ENCODE results near the gene CRYGN. TPM values are rescaled to one million over a fixed set of nuclear protein-coding genes. Genes with fewer than 3 reads are reported as not detected.

Gene CRYGN
- polyA plus RNA-seq, 3 donors, result not detected

DNA sequence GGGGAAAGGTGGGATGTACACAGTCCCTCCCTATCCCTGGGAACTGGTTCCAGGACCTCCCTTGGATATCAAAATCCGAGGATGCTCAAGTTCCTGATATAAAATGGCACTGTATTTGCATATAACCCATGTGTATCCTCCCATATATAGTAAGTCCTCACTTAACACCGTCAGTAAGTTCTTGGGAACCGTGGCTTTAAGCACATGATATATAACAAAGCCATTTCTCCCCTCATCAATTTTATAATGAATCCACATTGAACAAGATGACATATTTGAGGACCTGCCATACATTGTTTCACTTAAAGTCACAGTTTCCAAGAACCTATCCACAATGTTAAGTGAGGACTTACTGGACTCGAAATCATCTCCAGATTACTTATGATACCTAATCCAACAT lies 5.4 kb downstream of the CRYGN start:
- H3K27ac Mint-ChIP-seq, result no peak overlapping the region
- H3K9ac ChIP-seq (ENCODE audit: insufficient read depth, low read length, poor library complexity, severe bottlenecking), result no peak overlapping the region
- no peak overlapping the region for H3K4me3 ChIP-seq (replicated peaks in 1 of 3; ENCODE audit: low read depth in 2 of 3, low read length in 3 of 3)
- H3K9me3 ChIP-seq (replicated peaks in 1 of 2; ENCODE audit: control insufficient read depth in 1 of 2, insufficient read depth in 1 of 2, low read length in 2 of 2), result no peaks in the 10 kb centered on the region
- no peak overlapping the region for H3K27ac ChIP-seq (ENCODE audit: low read depth in 1 of 2, low read length in 2 of 2)
- no peaks in the 10 kb centered on the region for H3K79me2 ChIP-seq (ENCODE audit: insufficient read depth, low read length)
- DNase-seq, result no peak
- no peak overlapping the region for H2AFZ ChIP-seq (ENCODE audit: insufficient read depth, low read depth, low read length, poor library complexity, severe bottlenecking)
- H4K20me1 ChIP-seq (ENCODE audit: insufficient read depth, low read length), result no peaks in the 10 kb centered on the region
- H3K27me3 ChIP-seq (ENCODE audit: control insufficient read depth in 2 of 2, insufficient read depth in 2 of 2, low read length in 2 of 2), result peaks cover 2 to 12% of the 10 kb centered on the region in 2 donors
- TF ChIP-seq, protein P1, sequence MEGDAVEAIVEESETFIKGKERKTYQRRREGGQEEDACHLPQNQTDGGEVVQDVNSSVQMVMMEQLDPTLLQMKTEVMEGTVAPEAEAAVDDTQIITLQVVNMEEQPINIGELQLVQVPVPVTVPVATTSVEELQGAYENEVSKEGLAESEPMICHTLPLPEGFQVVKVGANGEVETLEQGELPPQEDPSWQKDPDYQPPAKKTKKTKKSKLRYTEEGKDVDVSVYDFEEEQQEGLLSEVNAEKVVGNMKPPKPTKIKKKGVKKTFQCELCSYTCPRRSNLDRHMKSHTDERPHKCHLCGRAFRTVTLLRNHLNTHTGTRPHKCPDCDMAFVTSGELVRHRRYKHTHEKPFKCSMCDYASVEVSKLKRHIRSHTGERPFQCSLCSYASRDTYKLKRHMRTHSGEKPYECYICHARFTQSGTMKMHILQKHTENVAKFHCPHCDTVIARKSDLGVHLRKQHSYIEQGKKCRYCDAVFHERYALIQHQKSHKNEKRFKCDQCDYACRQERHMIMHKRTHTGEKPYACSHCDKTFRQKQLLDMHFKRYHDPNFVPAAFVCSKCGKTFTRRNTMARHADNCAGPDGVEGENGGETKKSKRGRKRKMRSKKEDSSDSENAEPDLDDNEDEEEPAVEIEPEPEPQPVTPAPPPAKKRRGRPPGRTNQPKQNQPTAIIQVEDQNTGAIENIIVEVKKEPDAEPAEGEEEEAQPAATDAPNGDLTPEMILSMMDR (IDR thresholded peaks at IDR 0.05), result no peak
- H3K9me3 Mint-ChIP-seq, result peaks cover 0 to 4% (median 0%) of the 10 kb centered on the region in 7 donors
- intact Hi-C loops (cut with micrococcal nuclease), result no loop called here
- peaks cover 9 to 13% (median 10%) of the 10 kb centered on the region in 3 donors for H3K27me3 Mint-ChIP-seq (ENCODE audit: low read depth in 3 of 3)
- H3K36me3 ChIP-seq (replicated peaks in 1 of 2; ENCODE audit: control insufficient read depth in 1 of 2, insufficient read depth in 2 of 2, low read length in 2 of 2), result no peaks in the 10 kb centered on the region
- no peak overlapping the region for H3K4me2 ChIP-seq (replicated peaks; ENCODE audit: extremely low read depth, low read length, poor library complexity, severe bottlenecking)
- peaks cover 20% of the 10 kb centered on the region for H3K4me1 Mint-ChIP-seq
- H3K4me1 ChIP-seq (ENCODE audit: control insufficient read depth in 1 of 2, insufficient read depth in 2 of 2, low read length in 2 of 2), result peaks cover 1 to 3% of the 10 kb centered on the region in 2 donors
- H3K4me3 Mint-ChIP-seq, result no peak overlapping the region
- WGBS (ENCODE audit: insufficient coverage), result 60% methylated on average over 1 of the region's 4 CpGs
- no peaks in the 10 kb centered on the region for H3K36me3 Mint-ChIP-seq

DNA sequence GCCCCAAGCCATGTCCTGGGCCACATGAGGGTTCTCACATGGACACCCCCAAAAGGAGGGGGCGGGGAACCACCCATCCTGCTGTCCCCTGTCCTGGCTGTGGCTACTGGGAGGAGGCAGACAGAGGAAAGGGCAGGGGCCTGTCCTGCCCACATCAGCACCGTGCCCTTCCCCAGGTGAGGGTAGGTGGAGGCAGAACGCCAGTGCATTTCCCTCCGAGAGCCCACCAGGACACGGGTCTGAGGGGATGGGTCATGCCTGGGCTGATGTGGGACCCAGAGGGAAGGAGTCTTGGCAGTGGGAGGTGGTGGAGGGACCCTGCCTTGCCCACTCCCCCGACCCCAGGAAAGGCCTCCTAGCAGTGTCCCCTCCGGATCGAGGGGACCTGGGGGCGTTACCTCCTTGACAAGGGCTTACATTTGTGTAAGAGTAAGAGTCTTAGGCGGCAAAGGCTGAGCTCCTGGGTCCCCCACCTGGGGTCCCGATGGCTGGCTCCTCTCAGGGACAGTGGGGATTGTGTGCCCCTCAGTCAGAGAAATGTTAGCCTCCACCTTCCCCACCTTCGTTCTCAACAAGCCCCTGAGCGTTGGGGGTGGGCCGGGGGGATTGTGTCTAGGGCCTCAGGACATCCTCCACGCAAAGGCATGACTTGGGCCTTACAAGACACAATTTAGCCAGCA lies 6.1 kb downstream of the CRYGN start:
- no peak overlapping the region for H3K4me3 Mint-ChIP-seq
- 97% methylated on average over 10 of the region's 15 CpGs for WGBS (ENCODE audit: insufficient coverage)
- TF ChIP-seq, protein P1 (IDR thresholded peaks at IDR 0.05), result no peak

More for the DNA sequence above, 6.1 kb downstream of the CRYGN start:
- no peak overlapping the region for H3K4me2 ChIP-seq (replicated peaks; ENCODE audit: extremely low read depth, low read length, poor library complexity, severe bottlenecking)
- H3K27ac ChIP-seq (ENCODE audit: low read depth in 1 of 2, low read length in 2 of 2), result no peak overlapping the region
- H3K9ac ChIP-seq (ENCODE audit: insufficient read depth, low read length, poor library complexity, severe bottlenecking), result no peak overlapping the region
- Mint-ChIP-seq H3K36me3 (no peaks in the 10 kb centered on the region), H3K27me3 (ENCODE audit: low read depth in 3 of 3) (peaks cover 2 to 8% (median 6%) of the 10 kb centered on the region in 3 donors), H3K27ac (no peak overlapping the region), H3K9me3 (peaks cover 0 to 4% (median 0%) of the 10 kb centered on the region in 7 donors), H3K4me1 (peaks cover 17% of the 10 kb centered on the region)
- no peak overlapping the region for H2AFZ ChIP-seq (ENCODE audit: insufficient read depth, low read depth, low read length, poor library complexity, severe bottlenecking)
- no peaks in the 10 kb centered on the region for H4K20me1 ChIP-seq (ENCODE audit: insufficient read depth, low read length)
- H3K4me3 ChIP-seq (replicated peaks in 1 of 3; ENCODE audit: low read depth in 2 of 3, low read length in 3 of 3), result no peak overlapping the region
- no peaks in the 10 kb centered on the region for H3K36me3 ChIP-seq (replicated peaks in 1 of 2; ENCODE audit: control insufficient read depth in 1 of 2, insufficient read depth in 2 of 2, low read length in 2 of 2)
- no peaks in the 10 kb centered on the region for H3K9me3 ChIP-seq (replicated peaks in 1 of 2; ENCODE audit: control insufficient read depth in 1 of 2, insufficient read depth in 1 of 2, low read length in 2 of 2)
- no peaks in the 10 kb centered on the region for H3K4me1 ChIP-seq (ENCODE audit: control insufficient read depth in 1 of 2, insufficient read depth in 2 of 2, low read length in 2 of 2)
- intact Hi-C loops (cut with micrococcal nuclease), result no loop called here
- DNase-seq, result no peak
- no peaks in the 10 kb centered on the region for H3K79me2 ChIP-seq (ENCODE audit: insufficient read depth, low read length)
- H3K27me3 ChIP-seq (ENCODE audit: control insufficient read depth in 2 of 2, insufficient read depth in 2 of 2, low read length in 2 of 2), result peaks cover 0 to 5% of the 10 kb centered on the region in 2 donors
